Measurements from ENCODE around the gene IFNB1.

GRCh38 chr9:21031091-21031807 lies 46.5 kb downstream of the IFNB1 start, which contains the start of gene HACD4:
- TF ChIP-seq CTCF (conservative IDR thresholded peaks at IDR 0.05; ENCODE audit: low read depth, low read length) (no peak), EZH2 (IDR thresholded peaks at IDR 0.05; ENCODE audit: borderline replicate concordance, low read depth, low read length, poor library complexity, severe bottlenecking) (no peak)

Measured in A673 (cell line).